GM19463 (cell line): ENCODE data around the gene CADM1.
A peak's percentile ranks its signal among the peaks of the same experiment; 100 is the strongest.

Source experiments
- ATAC-seq: cut with Tn5 transposase; IDR thresholded peaks from one replicate; pipeline ENCODE4 v1.9.1; 2021; ENCODE audit warnings: mild to moderate bottlenecking, moderate library complexity; ENCODE audit not compliant: unreplicated experiment

Gene CADM1

DNA sequence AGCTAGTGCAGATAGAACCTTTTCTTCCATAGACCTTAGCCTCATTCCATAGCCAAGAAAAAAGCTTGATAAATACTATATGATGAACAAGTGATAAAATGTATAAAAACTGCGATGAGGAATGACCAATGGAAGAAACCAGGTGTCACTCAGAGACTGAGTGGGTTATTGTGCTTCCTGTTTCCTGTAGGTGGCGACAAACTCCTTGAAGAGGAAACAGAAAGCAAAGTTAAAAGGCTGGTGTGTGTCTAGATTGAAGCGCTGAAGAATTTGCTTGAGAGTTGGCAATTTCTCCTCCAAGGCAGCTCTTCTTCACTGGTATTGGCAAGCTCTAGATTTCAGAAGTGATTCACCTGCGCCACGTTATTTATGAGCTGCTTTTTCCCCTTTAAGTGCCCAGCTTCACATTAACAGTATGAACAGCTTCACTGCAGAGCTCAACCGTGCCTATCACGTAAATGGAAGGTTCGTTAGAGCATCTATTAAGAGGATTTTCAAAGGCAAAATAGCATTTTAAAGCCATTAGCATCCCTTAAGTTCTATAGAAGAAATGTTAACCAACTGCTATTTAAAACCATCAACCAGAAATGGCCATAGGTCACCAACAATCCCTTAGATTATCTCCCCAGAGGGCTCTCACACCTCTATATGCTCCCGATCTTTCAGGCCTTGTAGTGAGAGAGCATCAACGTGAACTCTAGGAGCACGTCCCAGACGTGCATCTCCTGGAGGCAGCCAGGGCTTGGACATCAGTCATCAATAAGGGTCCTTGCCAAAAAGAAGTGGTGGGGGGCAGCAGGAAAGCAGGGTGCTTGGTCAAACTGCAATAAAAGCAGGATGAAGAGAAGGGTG, 179.4 kb downstream of the CADM1 start:
- ATAC-seq, result peak; percentile 88

DNA sequence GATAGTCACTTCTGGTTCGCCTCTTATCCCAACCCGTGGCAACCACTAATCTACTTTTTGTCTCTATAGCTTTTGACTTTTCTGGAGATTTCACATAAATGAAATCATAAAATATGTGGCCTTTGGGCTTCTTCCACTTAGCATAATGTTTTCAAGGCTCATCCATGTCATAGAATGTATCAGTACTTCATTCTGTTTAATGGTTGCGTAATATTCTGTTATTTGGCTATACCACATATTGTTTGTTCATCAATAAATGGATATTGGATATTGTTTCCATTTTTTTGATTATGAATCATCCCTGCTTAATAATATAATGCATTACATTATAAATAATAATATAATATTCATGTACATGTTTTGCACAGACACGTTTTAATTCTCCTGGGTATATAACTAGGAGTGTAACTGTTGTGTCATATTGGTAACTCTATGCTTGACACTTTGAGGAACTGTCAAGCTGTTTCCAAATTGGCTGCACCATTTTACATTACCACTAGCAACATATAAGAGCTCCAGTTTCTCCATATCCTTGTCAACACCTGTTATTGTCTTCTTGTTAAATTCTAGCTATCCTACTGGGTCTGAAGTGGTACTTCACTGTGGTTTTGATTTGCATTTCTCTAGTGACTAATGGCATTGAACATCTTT, 181.5 kb downstream of the CADM1 start:
- ATAC-seq, result no peak

DNA sequence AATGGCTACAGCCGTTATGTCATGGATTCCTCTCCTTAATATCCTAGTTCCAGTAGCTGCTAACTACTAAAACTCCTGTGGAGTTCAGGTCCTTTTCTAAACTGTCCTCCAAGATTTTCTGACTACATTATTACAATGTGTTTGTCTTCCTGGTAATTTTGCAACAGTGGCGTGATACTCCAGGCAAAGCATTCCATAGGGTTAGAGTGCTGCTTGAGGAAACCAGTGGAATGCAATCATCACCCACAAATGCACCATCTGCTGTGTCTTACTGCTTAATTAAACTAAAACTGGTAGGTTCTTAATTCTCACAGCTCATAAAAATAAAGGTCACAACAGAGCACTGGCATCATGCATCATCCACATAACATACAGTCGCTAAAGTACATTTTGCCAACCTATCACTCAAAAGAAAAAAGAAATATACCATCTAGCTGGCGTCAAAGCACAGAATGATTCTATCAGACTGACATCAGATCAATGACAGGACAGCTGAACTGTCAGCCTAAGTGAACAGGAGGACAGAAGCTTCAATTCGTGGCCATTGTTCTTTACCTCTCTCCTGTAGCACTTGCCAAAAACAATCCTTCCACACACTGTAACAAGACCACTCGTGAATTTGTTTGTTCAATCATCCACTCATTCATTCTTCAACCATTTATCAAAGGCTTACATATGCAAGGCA, 182.5 kb downstream of the CADM1 start:
- no peak for ATAC-seq

DNA sequence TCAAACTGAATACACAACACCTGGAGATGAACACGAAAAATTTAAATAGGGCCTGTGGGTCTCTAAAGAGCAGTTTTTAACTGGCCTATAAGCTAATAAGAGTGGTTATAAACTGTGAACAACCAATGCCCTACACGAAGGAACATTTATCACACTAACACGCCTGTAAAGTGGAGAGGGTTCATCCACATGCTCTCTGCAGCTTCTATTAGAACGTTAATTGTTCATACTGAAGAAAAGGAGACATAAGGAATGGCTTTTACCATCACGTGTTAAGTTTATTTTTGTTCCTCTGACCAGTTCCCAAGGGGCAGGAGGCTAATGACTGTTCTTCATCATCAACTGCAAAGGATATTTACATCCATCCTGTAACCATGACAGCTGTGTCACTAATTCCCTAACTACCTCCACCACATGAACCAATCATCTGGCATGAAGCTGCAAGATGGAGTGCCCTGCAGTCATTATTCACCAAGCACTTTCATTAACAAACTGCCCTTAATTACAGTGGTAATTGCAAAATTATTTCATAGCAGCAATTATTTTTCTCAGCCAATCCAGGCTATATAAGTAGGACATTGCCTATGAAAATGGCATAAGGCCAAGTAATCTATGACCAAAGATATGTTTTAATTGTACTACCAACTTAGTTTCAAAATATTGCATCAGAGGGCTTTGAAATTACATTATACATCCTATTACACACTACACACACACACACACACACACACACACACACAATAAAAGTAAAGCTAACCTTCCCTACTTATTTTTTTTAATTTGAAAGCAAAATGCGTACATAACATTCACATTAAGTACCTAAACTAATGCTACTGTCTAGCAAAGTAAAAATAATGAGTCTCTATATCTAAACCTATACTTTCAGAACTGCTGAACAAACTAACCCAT, 186.7 kb downstream of the CADM1 start:
- ATAC-seq, result no peak

DNA sequence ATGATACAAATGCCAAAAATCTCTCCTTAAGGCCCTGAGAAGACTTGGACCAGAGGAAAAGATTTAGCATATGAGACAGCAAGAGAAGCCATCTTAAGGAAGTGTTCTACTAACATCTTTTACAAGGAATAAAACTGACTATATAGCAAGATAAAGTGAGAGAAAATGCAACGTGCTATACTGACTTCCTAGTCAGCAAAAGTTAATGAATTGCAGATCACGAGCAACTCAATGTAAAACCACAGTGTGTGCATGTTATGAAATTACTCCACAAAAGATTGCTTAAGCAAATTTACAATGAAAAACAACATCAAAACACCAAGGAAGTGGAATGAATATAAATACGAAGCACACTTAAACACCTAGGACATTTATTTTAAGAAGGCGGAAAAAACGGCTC, 187.5 kb downstream of the CADM1 start:
- ATAC-seq, result no peak

DNA sequence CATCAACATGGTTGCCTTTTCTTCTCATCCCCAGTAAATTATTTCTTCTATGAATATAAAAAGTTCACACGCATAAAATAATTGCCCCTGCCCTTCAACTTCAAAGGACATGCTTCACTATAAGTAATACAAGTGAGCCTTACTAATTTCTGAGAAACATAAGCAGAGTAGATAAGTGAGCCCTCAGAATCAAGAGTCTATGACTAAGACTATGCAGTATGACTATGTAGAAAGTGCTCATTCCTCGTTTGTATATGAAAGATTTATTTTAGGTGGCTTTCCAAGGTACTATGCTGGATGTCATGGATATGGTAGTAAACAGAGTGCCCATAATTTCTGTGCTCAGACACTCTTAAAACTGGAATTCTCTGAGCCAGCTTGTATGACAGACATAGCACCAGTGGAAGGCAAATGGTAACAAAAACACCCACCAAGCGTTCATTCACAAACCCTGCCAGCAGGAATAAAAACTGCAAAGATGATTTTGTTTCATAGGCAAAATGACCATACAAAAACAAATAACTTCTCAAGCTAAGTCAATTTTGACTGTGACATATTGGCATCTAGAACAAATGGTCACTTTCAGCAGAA, 189.8 kb downstream of the CADM1 start:
- no peak for ATAC-seq

DNA sequence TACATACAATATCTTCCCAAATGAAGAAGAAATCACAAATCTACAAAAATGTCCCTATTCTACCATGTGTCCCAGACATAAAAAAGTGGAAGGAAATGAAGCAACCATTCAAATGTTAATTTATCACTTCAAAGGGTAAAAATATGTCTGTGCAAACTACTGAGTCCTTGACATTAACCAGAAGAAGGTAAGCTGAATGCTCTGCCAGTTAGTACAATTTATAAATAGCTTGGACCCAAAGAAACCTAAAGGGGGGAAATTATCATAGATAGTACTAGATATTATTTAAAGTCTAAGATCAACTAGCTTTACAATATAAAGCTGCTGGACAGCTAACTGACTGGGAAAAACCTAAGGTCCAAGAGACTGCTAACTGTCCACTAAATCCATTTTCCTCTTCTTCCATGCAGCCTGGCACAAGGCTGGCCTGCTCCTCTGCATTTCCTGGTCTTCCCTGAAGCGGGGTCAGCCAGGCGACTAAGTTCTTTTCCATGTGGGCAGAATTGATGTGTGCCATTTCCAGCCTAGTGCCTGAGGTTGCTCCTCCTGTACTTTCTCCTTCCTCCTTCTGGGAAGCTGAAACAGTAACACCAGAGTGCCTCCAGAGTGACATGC, 190.9 kb downstream of the CADM1 start:
- no peak for ATAC-seq

DNA sequence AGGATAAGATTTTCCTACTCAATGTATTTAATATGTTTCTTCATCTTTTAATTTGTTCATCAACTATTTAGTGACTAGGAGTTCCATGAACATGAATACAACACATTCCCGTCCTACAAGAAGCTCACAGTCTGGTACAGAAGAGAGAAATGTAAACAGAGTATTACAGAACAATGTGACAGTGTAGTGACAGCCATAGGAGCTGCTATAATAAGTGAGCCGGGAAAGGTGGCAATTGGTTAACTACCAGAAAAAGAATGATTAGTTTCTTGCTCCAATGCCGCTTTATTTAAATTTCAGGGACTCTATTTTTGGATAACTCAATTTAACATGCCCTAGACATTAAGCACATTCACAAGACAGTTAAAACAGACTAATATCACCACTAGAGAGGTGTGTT, 192.3 kb downstream of the CADM1 start:
- no peak for ATAC-seq

DNA sequence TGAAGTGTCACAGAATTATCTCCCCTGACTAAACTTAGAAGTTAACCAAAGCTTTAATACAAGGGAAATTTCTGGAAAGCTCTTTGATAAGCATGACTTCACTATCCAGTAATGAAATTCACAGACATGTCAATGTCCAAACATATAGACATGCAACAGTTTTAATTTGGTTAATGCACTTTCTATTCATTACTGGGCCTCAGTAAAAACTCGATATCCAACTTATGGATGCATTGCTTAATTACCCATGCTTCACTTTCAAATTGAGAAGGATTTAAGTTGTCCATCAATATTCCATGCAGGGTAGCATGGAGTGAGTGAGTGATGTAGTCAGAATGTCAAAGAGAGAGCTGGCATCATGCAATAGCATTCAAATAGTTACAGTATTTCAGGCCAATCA, 197.5 kb downstream of the CADM1 start:
- ATAC-seq, result no peak

DNA sequence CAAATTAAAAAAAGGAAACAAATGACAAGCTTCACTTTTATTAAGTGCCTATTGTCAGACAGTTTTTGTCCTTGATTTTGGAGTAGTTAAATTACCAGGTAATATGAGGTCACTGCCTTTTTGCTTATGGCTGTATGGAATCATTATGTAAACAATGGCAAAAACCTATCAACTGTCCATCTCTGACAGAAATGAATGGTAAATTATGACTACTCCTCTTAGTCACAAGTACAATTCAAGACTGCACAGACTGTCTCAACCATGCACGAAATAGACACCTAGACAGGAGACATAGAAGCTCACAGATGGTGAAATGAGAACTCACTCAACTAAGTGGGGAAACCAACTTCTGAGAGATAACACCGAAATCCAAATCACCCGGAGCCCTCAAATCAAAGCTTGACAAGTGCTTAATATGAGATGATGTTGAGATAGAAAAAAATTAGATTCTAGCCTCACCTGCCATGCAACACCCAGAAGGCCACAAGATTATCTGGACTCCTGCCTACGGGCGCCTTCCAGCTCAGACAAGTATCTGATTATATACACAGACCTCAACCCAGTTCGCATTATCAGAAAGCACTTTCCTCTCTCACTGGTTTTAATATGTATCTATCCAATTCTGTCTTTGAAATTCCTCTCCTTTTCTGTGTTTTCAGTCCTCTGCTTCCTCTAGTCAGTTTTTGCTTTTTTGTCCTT, 199.3 kb downstream of the CADM1 start:
- no peak for ATAC-seq

DNA sequence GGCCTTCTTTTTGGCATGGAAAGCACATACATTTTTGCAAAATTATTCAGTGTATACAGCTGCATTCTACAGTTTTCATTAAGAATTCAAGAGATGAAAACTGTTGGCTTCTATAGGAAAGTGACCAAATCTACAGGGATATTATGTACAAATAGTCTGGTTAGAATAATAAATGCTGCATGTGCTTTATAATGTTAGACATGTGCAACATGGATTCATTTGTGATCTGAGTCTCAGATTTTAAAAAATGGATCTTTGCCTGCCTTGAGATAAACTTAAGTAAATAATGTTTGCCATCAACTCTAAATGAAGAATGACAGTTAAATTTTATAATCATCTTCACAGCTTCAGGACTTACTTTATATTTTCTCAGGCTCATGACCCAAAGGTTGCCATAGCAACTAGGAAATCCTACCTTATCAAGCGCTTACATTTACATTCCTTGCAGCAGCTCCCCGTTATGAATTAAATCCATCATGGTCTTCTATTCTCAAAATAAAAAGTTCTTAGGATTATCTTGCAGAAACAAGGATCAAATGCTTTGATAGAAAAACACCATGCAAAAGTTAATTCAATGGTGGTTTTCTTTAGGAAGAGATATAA, 200.2 kb downstream of the CADM1 start:
- no peak for ATAC-seq

DNA sequence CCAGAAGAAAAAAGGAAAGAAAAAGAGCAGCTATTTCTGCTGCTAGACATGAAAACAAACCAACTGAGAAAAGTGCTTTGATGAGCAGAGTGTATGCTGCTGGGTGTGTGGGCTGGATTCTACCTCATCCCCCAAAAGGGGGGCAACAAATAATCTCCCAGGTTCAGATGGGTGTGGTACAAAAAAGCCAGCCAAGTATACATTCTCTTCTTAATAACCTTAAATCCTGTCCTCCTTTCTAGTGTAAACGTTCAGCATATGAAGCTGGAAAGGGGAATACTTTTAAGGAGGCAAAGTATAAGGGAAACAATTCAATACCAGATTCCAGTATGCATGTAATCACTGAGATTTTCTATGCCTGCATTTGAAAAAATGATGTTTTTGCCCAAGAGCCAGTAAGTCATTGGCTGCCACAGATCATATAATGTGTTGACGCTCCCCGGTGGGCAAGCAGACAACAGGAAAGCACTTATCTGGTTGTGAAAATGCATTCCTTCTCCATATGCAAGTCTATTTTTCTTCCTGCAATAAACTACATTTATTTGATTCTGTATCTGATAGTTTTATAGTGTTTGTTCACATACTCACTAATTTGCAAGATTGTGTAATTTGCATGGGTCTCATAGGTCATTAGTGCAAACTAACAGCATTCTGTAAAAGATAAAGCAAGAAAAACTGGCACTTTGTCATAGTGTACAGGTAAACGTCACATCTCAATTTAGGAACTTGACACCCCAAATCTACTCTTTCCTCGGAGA, 201.1 kb downstream of the CADM1 start:
- ATAC-seq, result no peak

DNA sequence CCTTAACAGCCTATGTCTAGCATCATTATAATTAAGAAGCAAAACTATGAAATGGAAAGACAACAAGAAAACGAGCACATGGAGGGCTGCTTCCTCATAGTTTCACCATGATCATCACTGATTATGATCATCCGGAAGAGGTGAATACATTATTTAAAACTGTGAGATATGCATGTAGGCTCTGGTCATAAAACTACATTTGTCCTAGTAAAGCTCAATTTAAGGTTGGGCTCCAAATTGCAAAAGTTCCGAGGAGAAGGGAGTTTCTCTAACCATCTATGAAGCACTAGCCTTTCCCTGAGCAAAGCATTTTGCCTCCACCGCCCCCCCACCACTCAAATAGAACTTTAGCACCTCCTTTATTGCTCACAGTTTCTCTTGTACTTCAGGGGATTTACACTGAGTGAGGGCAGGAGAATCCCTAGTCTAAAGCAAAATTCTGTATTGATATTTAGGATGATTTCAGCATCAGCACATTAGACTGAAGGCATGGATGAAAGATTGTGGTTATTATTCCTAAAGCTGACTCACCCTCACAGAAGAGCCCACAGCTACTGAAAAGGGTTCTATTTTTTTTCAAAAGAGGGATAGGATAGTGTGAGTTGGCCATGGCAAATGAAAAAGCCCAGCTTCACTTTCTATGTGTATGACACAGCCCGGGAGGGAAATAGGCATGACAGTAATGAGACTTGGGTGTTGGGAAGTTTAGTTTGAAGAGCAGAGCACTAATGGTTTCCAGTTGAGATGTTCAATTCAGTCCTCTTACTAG, 203.4 kb downstream of the CADM1 start:
- no peak for ATAC-seq

DNA sequence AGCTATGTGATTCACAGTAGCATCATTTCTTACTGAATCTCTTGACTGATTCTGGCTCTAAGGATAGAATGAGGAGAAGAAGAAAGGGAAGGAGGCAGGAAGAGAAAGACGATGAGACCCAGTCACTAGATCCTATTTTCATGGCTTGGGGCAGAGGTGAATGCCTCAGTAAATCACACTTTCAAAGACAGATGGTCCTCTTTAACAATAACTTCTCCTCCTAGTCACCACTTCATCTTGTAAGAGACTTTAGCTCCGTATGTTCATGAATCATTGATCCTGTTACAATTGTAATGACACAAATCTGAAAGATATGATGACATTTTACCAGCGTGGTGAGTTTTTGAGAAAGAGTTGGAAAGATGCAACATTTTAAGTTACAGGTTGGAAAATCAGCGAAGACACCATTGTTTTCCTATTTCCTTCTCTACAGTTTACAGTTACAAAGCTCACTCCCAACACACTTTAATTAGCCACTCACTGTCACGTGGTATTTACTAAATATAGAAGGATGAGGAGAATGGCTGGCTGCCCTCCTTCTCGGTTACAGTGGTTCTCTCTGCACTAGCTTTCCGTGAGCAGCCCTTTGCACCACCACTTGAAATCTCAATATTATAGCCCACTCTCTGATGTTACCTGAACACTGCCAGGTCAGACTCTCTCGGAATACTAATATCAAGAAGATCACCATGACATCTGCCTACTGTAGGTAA, 205.8 kb downstream of the CADM1 start:
- ATAC-seq, result no peak

DNA sequence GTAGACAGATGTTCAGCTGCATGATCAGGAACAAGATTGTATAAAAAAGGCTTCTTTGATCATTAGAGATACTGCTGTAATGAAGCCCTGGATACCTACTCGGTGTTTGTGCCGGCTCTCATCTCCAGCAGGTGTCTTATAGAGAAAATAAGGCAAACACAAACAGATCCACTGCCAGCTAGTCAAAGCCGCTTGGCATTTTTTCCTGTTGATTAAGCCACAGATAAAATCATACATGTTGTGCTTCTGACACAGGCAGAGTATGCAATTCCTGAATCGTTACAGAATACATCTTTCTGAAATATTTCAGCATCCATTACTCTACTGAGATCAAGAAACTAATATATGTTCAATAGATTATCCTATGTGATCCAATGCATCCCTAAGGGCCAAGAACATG, 206.9 kb downstream of the CADM1 start:
- no peak for ATAC-seq

DNA sequence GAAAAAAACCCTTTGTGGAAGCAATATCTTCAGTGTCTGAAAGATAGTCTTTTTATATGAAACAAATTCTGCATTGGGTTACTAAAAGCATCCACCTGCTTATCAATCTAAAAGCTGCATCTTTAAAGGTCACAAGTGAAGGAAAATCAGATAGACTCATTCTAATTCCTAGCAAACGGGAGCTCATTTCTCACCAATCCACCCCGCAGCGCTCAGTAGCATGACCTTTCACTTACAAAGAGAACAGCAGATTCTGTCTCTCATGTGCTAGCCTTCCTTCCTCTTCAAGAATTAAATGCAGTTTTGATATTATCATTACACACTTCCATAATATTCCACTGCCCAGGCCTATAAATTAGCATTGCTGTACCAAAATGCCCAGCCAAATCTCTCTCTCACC, 212.9 kb downstream of the CADM1 start:
- no peak for ATAC-seq

DNA sequence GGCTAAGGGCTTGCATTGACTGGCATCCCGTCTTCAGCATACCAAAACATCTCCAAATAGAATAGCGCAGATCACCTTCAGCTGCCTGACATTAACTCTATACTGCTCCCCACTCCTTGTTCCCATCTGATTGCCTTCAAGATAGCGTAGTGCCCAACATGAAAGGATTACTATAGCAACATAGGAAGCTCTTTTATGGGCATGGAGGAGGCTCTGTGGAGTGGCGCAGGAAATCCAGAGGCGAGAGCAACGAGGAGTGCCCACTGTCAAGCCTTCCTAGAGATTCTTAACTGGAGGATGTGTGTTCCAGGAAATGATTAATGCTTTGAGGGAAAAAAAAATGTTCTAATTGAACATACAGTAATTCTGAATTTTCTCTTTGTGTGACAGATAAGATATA, 213.3 kb downstream of the CADM1 start:
- no peak for ATAC-seq
